GM19043 (cell line): ENCODE measurements around the gene RRAGD.
"Not testable (repeated sequence)": the region's sequence is repeated elsewhere in the genome, so short reads cannot be mapped to it uniquely, and the experiment has no call there.

Source experiments
- ATAC-seq: cut with Tn5 transposase; IDR thresholded peaks from one replicate; pipeline ENCODE4 v1.9.1; 2021; ENCODE audit warnings: low read depth; ENCODE audit not compliant: unreplicated experiment

The RRAGD gene

GRCh38 chr6:89413006-89413400, 930 bp upstream of the RRAGD start:
- ATAC-seq: no peak

DNA sequence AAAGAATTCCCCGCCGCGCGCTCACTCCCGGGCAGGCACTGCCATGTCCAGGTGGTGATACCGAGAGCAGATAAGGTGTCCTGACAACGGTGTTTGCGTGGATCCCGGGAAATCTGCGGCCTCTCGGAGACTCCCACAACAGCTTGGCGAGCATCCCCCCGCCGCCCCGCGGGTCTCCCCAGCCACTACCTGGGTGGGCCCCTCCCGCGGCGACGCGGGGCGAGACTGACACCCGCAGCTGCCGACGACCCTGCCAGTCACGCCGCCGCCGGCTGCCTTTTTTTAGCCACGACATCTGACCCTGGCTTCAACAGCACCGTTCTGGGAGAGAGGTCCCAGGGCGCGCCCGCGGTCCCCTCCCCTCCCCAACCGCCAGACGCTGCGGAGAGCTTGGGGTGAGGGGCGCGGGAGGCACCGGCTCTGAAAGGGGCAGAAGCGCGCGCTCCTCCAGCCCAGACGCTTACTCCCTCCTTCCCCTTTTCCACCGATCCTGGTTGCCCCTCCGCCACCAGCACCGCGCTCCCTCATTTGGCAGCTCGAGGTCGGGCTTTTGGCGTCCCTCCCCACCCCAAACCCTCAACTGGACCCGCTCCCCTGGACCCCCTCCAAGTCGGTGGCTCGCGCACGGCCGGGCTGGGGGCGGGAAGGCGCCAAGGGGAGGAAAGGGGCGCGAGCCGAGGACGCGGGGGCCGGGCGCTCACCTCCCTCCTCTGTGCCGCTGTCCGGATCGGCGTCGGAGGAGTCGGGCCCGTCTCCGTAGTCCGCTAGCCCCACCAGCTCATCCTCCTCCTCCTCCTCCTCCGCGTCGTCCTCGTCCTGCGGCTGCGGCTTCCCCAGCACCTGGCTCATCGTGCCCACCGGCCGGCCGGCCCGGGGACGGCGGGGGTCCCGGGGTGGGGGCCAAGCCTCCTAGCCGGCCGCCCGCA, 665 bp downstream of the RRAGD start:
- peak; percentile 32 for ATAC-seq

DNA sequence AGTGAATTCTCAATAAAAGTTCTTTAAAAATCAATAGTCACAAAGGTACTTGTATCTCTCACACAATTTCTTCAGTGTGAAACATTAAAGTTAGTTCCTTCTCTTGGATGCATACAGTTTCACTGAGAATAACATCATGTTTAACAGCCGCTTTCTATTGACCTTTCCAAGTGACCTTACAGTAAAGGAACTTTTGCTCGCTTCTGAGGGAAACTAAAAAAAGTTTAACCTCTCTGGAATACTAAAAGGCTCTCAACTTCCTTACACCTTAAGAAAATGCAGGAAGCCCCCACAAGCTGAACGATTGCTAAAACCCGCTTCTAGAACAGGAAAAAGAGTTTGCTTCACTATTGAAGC, 1.3 kb downstream of the RRAGD start:
- no peak for ATAC-seq

DNA sequence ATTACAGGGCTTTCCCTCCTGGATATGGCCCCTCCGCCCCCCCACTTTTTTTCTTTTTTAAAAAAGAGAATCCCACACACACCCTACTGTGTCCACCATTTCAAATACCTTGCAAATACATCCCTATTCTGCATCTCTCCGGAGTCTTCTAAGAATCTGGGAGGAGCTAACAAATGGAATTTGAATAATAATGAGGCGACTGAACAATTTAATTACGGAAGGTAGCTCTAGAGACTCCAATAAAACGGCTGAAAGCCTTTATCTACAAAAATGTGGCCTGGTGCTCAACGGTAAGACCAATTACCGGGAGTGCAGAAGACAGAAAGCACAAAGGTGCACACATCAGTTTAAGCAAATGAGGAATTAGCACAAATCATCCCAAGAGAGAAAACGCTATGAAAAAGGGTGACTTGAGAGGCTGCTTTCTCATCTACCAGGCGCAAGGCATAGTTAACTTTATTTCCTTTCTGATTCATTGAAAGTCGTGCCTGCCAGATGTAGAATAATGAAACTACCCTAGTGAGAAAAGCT, 1.8 kb downstream of the RRAGD start:
- ATAC-seq: no peak

DNA sequence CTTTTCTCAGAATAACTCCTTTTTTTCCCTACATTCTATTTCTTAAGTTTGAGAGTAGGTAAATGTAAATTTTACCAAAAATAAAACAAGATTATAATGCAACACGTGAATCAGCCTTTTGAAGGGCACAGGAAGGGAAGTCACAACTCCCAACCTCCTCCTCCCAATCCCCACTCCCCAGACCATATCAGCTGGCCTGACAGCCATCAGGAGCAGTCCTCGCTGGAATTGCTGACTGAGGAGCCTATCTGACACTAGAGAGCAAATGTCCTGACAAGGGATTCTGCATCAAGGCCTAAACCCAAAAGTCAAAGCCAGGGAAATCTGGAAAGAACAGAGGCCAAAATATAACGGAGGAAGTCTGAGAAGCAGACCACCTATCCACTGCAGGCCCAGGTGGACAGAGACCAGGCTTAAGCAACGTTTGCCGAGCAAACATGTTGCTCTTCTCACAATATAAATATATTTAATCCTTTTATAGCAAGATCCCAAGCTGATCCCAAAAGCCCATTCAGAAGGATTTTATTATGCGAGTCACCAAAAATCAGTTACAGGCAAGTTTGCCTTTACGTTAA, 2.5 kb downstream of the RRAGD start:
- ATAC-seq: no peak

DNA sequence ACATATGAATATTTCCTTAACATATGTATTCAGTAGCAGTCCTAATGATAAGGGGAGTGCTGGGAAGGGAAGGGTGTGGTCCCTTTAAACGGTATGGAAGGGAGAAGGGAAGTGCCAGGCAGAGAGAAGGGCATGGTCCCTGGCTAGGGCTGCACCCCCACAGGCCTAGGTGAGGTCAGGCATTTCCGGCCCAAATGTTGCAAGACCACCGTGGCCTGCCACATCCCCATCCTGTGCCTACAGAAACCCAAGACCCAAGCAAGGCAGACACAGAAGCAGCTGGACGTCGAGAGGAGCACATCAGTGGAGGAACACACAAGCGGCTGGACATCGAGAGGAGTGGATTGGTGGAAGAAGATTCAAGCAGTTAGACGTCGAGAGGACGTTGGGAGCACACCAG, 5.9 kb downstream of the RRAGD start:
- ATAC-seq: no peak

DNA sequence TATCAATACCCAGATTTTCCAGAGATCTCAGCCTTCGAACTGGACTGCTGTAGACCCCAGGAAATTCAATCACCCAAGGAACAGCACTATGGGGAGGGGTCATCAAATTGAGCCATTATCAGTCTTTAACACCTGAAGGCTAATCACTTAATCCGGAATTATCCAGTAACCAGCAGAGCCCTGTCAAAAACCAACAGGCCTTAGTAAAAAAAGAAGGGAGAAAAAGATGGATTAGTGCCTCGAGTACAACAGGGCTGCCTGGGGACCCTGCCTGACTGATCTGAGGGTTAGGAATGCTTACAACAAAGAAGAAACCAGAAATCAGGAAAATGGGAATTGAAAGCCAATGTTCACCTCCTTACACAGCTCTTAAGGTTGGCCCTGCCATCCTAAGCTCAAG, 7.6 kb downstream of the RRAGD start:
- ATAC-seq: no peak

DNA sequence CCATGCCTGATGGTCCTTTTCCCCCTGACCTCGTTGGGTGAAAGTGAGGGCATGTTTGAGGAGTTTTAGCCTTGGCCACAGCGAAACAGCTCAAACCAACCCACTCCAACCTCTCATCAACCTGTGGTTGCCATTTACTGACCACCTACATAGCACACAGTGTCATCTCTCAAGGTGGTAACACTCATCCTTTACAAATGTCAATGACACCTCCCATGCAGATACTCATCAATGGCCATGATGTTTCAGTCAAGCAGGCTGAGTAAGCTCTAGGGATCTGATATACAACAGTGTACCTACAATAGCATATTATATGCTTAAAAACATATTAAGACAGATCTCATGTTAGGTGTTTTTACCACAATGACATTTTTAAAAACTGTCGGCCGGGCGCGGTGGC, 9.3 kb downstream of the RRAGD start:
- ATAC-seq: no peak

DNA sequence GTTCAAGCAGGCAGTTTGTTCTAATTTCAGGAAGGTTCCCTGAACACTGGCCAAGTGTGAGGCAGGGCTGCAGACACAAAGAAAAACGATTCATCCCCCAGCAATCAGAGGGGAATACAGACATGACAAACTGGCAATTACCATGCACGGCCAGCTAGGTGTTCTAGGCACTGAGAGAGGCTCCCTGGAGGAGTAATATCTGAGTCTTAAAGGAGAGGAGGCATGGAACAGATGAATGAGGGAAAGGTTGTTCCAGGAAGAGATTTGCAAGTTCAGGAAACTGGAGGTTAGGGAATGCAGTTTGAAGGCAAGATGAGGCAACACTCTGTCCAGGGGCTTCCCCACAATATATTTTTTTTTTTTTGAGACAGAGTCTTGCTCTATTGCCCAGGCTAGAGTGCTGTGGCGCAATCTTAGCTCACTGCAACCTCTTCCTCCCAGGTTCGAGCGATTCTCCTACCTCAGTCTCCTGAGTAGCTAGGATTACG, 11.1 kb downstream of the RRAGD start:
- ATAC-seq: no peak

- ATAC-seq: no peak
Measured at GRCh38 chr6:89400050-89400449, 12.0 kb downstream of the RRAGD start.

DNA sequence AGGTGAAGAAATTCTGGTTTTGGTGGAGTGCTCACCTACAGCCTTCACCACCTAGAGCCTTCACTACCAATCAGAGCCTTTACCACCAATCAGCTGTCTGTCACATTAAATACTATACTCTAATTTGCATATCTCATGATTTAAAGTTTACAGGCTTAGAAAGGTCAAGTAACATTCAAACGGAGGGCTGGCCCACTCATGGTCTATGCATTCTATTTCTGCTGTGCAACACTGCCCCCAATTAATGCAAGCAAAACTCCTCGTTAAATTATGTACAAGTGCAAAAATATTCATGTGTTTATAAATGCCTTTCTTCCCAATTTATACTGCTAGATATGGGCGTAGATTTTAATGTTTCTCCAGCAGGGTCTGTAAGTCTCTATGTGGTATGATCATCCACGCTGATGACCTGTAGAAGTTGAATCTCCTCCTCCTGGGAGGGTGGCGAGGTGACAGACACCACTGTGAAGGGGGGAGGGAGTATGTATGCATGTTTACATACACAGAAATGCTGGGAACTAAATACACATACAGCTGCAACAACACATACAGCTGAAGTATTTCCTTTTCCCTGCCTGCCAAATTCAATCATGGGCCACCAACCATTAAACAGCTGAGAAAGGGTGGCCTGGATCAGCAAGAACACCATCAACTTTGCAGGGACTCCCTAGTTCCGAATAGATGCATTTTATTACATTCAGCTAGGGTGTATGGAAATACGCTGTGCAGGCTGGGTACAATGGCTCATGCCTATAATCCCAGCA, 13.1 kb downstream of the RRAGD start:
- no peak for ATAC-seq

GRCh38 chr6:89397884-89398283, 14.2 kb downstream of the RRAGD start:
- not testable (repeated sequence) for ATAC-seq

DNA sequence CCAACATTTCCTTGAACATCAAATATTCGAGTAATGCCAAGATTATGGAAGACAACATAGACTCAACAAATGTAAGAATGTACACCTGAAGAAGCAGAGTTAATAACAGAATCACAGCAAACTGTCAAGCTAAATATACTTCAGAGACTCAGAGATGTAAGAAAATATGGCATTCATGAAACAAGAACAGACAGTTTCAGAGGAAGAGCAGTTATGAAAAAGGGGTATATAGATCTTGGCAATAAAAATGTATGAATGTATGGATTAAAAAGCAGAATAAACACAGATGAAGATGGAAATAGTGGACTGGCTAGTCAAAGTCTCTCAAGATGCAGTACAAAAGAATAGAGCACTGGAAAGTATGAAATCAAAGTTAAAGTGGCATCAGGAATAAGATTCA, 18.4 kb downstream of the RRAGD start:
- ATAC-seq: no peak

DNA sequence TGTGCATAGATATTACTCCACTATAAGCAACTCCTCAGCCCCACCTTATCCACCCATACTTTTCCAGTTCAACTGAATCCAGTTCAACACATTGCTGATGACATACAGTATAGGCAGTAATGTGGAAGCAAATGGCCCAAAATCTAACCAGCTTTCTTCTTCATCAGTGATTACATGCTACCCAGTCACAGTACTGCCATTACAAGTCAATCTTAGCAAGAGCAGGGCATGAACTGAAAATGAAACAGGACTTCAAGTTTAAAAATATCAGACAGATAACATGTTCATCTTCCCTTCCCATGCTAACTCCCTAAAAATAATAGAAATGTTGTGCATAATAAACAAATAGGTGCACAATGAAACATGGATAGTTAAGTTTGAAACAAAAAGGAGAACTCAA, 19.2 kb downstream of the RRAGD start:
- no peak for ATAC-seq

DNA sequence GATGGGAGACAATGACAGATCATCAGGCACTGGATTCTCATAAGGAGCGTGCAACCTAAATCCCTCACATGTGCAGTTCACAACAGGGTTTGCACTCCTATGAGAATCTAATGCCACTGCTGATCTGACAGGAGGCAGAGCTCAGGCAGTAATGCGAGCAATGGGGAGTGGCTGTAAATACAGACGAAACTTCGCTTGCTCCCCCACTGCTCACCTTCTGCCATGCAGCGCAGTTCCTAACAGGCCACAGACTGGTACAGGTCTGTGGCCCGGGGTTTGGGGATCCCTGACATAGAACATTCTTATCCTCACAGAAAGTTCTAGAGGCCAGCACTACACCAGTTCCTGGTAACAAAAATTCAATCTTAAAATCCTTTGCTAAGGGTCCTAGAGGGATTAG, 23.2 kb downstream of the RRAGD start:
- ATAC-seq: no peak

- peak; percentile 90 for ATAC-seq
Measured at GRCh38 chr6:89387516-89388201, 24.4 kb downstream of the RRAGD start.

DNA sequence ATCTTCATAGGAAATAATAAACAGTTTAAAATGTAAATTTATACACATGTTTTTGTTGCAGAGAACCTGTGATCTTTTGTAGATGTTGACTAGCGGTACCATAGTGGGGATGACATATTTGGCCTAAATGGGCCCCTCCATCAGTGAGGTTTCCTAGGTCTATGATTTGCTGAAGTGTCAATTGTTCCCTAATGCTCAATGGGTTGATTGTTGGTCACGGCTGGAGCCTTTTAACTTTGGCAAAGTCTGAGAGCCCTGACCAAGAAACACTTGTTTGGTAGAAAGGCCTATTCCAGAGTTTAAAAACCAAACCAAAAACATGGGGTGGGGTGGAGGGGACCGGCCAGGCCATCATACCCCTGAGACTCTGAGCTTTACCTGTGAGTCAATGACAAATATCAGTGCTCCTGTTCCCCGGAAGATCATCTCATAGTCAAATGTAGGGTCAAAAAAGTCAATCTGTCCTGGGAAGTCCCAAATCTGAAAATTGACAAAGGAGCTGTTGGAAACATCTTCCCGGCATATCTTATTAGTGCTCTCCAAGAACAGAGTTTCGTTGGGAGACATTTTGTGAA, 25.1 kb downstream of the RRAGD start:
- ATAC-seq: peak; percentile 17

DNA sequence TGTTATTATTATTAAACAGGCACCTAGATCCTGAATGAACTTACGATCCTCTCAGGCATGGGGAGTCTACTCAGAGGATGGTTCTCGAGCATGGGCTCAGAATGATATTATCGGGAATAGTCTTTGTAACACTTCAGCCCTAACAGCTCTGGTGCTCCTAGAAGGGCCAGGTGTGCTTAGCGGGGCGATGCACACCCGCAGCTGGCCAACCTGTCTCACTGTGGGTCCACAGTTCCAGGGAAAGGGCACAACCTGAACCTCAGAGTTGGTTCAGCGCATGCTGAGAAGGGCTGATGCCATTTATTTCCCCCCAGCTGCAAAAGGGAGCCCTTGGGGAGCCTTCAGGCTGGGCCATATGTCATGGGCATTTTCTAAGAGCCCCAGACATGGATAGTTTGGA, 26.2 kb downstream of the RRAGD start:
- no peak for ATAC-seq

DNA sequence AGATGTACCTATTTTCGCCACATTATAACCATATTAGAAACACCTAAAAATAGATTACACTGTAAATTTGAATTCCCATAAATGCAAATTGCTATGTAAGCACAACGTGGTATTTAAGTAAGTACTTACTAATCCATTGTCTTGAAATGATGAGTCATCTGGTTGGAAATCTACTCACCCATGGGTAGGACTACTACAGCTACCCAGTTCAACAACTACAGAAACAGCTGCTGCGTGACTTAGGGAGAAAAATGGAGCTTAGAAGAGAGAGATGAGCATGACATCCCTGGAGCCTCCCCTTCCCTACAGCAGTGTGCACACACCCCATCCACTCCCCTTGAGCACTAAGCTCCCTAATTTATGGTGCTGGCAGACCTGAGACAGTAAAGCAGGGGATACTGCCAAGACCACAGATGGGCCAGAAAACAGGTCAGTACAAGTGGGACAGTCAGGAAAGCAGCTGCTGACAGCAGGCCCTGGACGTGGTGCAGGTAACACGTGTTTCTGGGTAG, 26.9 kb downstream of the RRAGD start:
- ATAC-seq: peak; percentile 46

GRCh38 chr6:89381031-89381430, 31.0 kb downstream of the RRAGD start:
- no peak for ATAC-seq
